Right lobe of liver (tissue), 6 donors: ENCODE data around the gene ATP5F1E. TPM values are rescaled to one million over a fixed set of nuclear protein-coding genes. Genes with fewer than 3 reads are reported as not detected.

Source experiments
- ATAC-seq, 4 donors: fragments of 200-7000 bp; cut with Tn5 transposase; one replicate each; pipeline ENCODE4 v1.9.1; 2020; ENCODE audit warnings: mild to moderate bottlenecking in 4 of 4, moderate library complexity in 4 of 4
- DNase-seq, 3 donors: peaks; one replicate each; pipeline ENCODE4 v3.0.0-alpha.2; 2020
- H3K27ac ChIP-seq, 3 donors: fragments of 200-600 bp; one replicate each; pipeline ENCODE4 v1.8.0; 2022
- H3K27me3 ChIP-seq, 2 donors: fragments of 200-600 bp; one replicate each; pipeline ENCODE4 v1.8.0; 2022
- H3K36me3 ChIP-seq, 4 donors: fragments of 200-600 bp; sonication (generic) in 1 of 4; one replicate each; pipeline versions ENCODE4 v1.5.1 to v1.8.0; 2017 to 2022; ENCODE audit warnings: control low read depth in 1 of 4
- H3K4me1 ChIP-seq, 4 donors: fragments of 200-600 bp; sonication (generic) in 1 of 4; one replicate each; pipeline versions ENCODE4 v1.5.1 to v1.8.0; 2017 to 2022; ENCODE audit warnings: control low read depth in 1 of 4
- H3K4me3 ChIP-seq, 3 donors: fragments of 200-600 bp; one replicate each; pipeline ENCODE4 v1.8.0; 2022
- H3K9me3 ChIP-seq, 4 donors: fragments of 200-600 bp; sonication (generic) in 1 of 4; one replicate each; pipeline versions ENCODE4 v1.5.1 to v1.8.0; 2017 to 2022; ENCODE audit warnings: control low read depth in 1 of 4
- CTCF ChIP-seq, 4 donors: fragments of 200-600 bp in 3 of 4; fragments of 450-650 bp in 1 of 4; IDR thresholded peaks; one replicate each; pipeline versions ENCODE4 v1.5.1 to v1.8.0; 2016 to 2022; ENCODE audit warnings: antibody characterized with exemption in 4 of 4, mild to moderate bottlenecking in 2 of 4
- POLR2A ChIP-seq: fragments of 450-650 bp; IDR thresholded peaks from one replicate; pipeline ENCODE4 v1.6.1; 2017; ENCODE audit warnings: antibody characterized with exemption, mild to moderate bottlenecking
- WGBS: methylation state at CpG from one replicate; pipeline ENCODE4 v1.1.6; 2018; ENCODE audit warnings: low coverage, low lambda C conversion rate; ENCODE audit not compliant: insufficient coverage; ENCODE audit errors: missing lambda C conversion rate; 5-methylcytosine and 5-hydroxymethylcytosine counted together
- intact Hi-C, 2 donors: fragments of 100-400 bp; cut with DNase I; formaldehyde crosslinking; loops; one replicate each; pipeline versions ENCODE4 v1.11.2 to v1.14.1; 2022
- total RNA-seq, 6 experiments: library from RNA; depleted of rRNA in 2 of 6; stranded (reverse); fragments of >200 nt in 2 of 6; fragmentation: NEBNext Ultra II Directional in 3 of 6; extraction: Animal tissue kit (Norgen Biotek cat#: 25700) in 3 of 6; gene quantifications; one replicate each; pipeline versions ENCODE4 v1.1.0 to v1.2.4, GENCODE V29; 2016 to 2023
- donor health status: DM: no; HTN: yes; CAD: no.
- donor health status: DM: no; HTN: no; CAD: no.
- donor health status: DM: no; HTN: no; CAD: no.
- donor health status: DM: no; HTN: yes; CAD: no.
- donor health status: DM: no; HTN: yes; CAD: no.

ATP5F1E gene
- total RNA-seq, 6 experiments from 2014 or later, result 15.8 to 34.6 (median 30.5) TPM

- intact Hi-C loops, result no loop called here
Observed at GRCh38 chr20:59030911-59031563, 1.1 kb downstream of the ATP5F1E start.

GRCh38 chr20:59028812-59029211 lies 3.3 kb downstream of the ATP5F1E start:
- intact Hi-C loops, result no loop called here
- ATAC-seq (no peak), DNase-seq (no peak)
- TF ChIP-seq CTCF (IDR thresholded peaks at IDR 0.05) (no peak), POLR2A (no peak)
- Histone ChIP-seq H3K4me1 (peaks cover 0 to 39% (median 14%) of the 10 kb centered on the region in 4 donors), H3K36me3 (peaks cover 4 to 56% (median 15%) of the 10 kb centered on the region in 4 donors), H3K9me3 (no peaks in the 10 kb centered on the region), H3K27ac (no peak overlapping the region), H3K4me3 (no peak overlapping the region), H3K27me3 (no peaks in the 10 kb centered on the region)
- 57% methylated on average over 1 of the region's 2 CpGs for WGBS

More at GRCh38 chr20:59030911-59031563, 1.1 kb downstream of the ATP5F1E start:
- TF ChIP-seq CTCF (IDR thresholded peaks at IDR 0.05) (no peak), POLR2A (no peak)
- ATAC-seq, result no peak
- Histone ChIP-seq H3K27ac (peak overlapping the region in 1 of 3 donors; percentile 80), H3K9me3 (no peaks in the 10 kb centered on the region), H3K27me3 (no peaks in the 10 kb centered on the region), H3K4me3 (peak overlapping the region; percentile 57 to 95 (median 93)), H3K36me3 (peaks cover 5 to 55% (median 23%) of the 10 kb centered on the region in 4 donors), H3K4me1 (peaks cover 0 to 33% (median 14%) of the 10 kb centered on the region in 4 donors)
- 55% methylated on average over 7 of the region's 7 CpGs for WGBS
- DNase-seq, result no peak

GRCh38 chr20:59027741-59028320 lies 4.3 kb downstream of the ATP5F1E start:
- Histone ChIP-seq H3K4me1 (peaks cover 0 to 41% (median 14%) of the 10 kb centered on the region in 4 donors), H3K27me3 (no peaks in the 10 kb centered on the region), H3K9me3 (no peaks in the 10 kb centered on the region), H3K36me3 (peaks cover 4 to 56% (median 15%) of the 10 kb centered on the region in 4 donors), H3K4me3 (no peak overlapping the region), H3K27ac (no peak overlapping the region)
- DNase-seq, result no peak
- no peak for TF ChIP-seq CTCF (IDR thresholded peaks at IDR 0.05)
- no peak for TF ChIP-seq POLR2A
- ATAC-seq, result no peak
- 91% methylated on average over 8 of the region's 8 CpGs for WGBS
- intact Hi-C loops, result no loop called here

GRCh38 chr20:59026904-59027740 lies 5.0 kb downstream of the ATP5F1E start:
- Histone ChIP-seq H3K4me3 (no peak overlapping the region), H3K27me3 (no peaks in the 10 kb centered on the region), H3K9me3 (no peaks in the 10 kb centered on the region), H3K27ac (no peak overlapping the region), H3K36me3 (peaks cover 4 to 56% (median 15%) of the 10 kb centered on the region in 4 donors), H3K4me1 (peaks cover 0 to 39% (median 14%) of the 10 kb centered on the region in 4 donors)
- no peak for TF ChIP-seq CTCF (IDR thresholded peaks at IDR 0.05)
- no peak for TF ChIP-seq POLR2A
- intact Hi-C loops, result no loop called here
- ATAC-seq, result no peak
- WGBS, result 82% methylated on average over 5 of the region's 5 CpGs
- DNase-seq, result no peak
